ENCODE results near the gene UBA7. TPM values are rescaled to one million over a fixed set of nuclear protein-coding genes. Genes with fewer than 3 reads are reported as not detected.
"Not testable (repeated sequence)": the region's sequence is repeated elsewhere in the genome, so short reads cannot be mapped to it uniquely, and the experiment has no call there.

Gene UBA7
- total and polyA plus RNA-seq, 2 of the 8 experiments (the other 6 are each of a cell fraction or from before 2014, with no cell fraction given), result 0.34 to 0.65 TPM

DNA sequence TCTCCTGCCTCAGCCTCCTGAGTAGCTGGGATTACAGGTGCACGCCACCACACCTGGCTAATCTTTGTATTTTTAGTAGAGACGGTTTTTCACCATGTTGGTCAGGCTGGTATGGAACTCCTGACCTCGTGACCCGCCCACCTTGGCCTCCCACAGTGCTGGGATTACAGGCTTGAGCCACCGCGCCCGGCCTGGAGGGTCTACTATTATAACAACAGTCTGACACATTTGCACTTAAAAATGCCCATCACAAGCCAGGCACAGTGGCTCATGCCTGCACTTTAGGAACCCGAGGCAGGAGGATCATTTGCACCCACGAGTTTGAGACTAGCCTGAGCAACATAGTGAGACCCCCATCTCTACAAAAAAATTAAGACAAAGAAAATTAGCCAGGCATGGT lies 31.5 kb downstream of the UBA7 start:
- peaks cover 0 to 68% of the 10 kb centered on the region in 2 experiments; a peak in 3 of 4 replicates for H3K79me2 ChIP-seq (ENCODE audit: control insufficient read depth in 1 of 2, insufficient read depth in 2 of 2, low read length in 2 of 2)
- not testable (repeated sequence) for H3K4me2 ChIP-seq (ENCODE audit: insufficient read depth in 1 of 2, low read depth in 2 of 2, low read length in 2 of 2); H3K9me3 ChIP-seq (ENCODE audit: insufficient read depth in 2 of 2, low read depth in 1 of 2, low read length in 1 of 2); H3K56ac ChIP-seq (replicated peaks; ENCODE audit: insufficient read length, low read depth, low read length); H3K18ac ChIP-seq (ENCODE audit: extremely low read depth, low read length); H2BK20ac ChIP-seq (ENCODE audit: low read length); H3K14ac ChIP-seq (ENCODE audit: insufficient read length); H3K4ac ChIP-seq (replicated peaks; ENCODE audit: insufficient read length, low read depth, low read length); H4K8ac ChIP-seq (ENCODE audit: extremely low read depth, insufficient read depth, low read length); H3K4me1 ChIP-seq (replicated peaks in 1 of 4; ENCODE audit: control insufficient read depth in 3 of 4, insufficient read depth in 4 of 4, low read length in 3 of 4); H3K23me2 ChIP-seq (ENCODE audit: low read depth, low read length); H2BK120ac ChIP-seq (replicated peaks; ENCODE audit: low read depth, low read length); FAIRE-seq; H2BK12ac ChIP-seq (ENCODE audit: low read depth, low read length); H4K91ac ChIP-seq (replicated peaks; ENCODE audit: insufficient read length, low read length); H2BK5ac ChIP-seq (ENCODE audit: low read depth, low read length); H2BK15ac ChIP-seq (ENCODE audit: low read length); DNase-seq (ENCODE audit: low read depth in 1 of 2, low spot score in 2 of 2); H3K4me3 ChIP-seq (ENCODE audit: extremely low read depth in 1 of 4, insufficient read depth in 2 of 4, low read depth in 3 of 4, low read length in 4 of 4); H3K23ac ChIP-seq (ENCODE audit: insufficient read length); H3K27me3 ChIP-seq (replicated peaks in 1 of 4; ENCODE audit: control insufficient read depth in 3 of 4, extremely low read depth in 1 of 4, insufficient read depth in 3 of 4, low read length in 3 of 4); H2AK5ac ChIP-seq (ENCODE audit: low read depth, low read length); H4K20me1 ChIP-seq (replicated peaks in 1 of 2; ENCODE audit: control insufficient read depth in 1 of 2, insufficient read depth in 2 of 2, low read length in 2 of 2); H2AFZ ChIP-seq (ENCODE audit: low read length); H3K9ac ChIP-seq (replicated peaks in 1 of 4; ENCODE audit: extremely low read depth in 1 of 4, low read depth in 3 of 4, low read length in 3 of 4); H3K27ac ChIP-seq (ENCODE audit: low read depth, low read length); H4K5ac ChIP-seq (ENCODE audit: insufficient read length, low read depth, low read length)
- peaks cover 0 to 13% (median 3%) of the 10 kb centered on the region in 4 experiments; a peak in 5 of 8 replicates for H3K36me3 ChIP-seq (ENCODE audit: control insufficient read depth in 2 of 4, insufficient read depth in 4 of 4, low read length in 3 of 4)
- CTCF ChIA-PET (ENCODE audit: partially characterized antibody), result interaction anchor here (0.7 to 1.9 kb wide), 3 partner anchors 36 to 476 kb away, joined by 3 to 5 read pairs (median 4); no protein-coding TSS in a partner anchor
- H3K79me1 ChIP-seq (ENCODE audit: low read depth, low read length), result peaks cover 20% of the 10 kb centered on the region
- POLR2A ChIA-PET (ENCODE audit: partially characterized antibody), result interaction anchor here (0.7 to 1.2 kb wide), 2 partner anchors 8 to 12 kb away, joined by 3 read pairs; no protein-coding TSS in a partner anchor
- WGBS, 2 experiments (ENCODE audit: extremely low coverage in 1 of 2, insufficient coverage in 1 of 2, insufficient read length in 1 of 2, insufficient replicate concordance in 2 of 2, low coverage in 1 of 2, low lambda C conversion rate in 2 of 2, missing lambda C conversion rate in 1 of 2), result 88% methylated on average over 9 of the region's 9 CpGs; no CpG with 5 or more reads in 1 of the 2 experiments
